Measurements from ENCODE around the gene MYOZ3.

Gene MYOZ3

GRCh38 chr5:150651382-150651781, 9.7 kb upstream of the MYOZ3 start:
- Histone ChIP-seq H2AFZ (no peak overlapping the region), H3K36me3 (ENCODE audit: control insufficient read depth, insufficient read depth, low read length) (no peaks in the 10 kb centered on the region), H3K4me1 (no peaks in the 10 kb centered on the region), H3K9ac (no peak overlapping the region), H3K4me3 (ENCODE audit: low read depth, low read length) (no peak overlapping the region), H3K9me3 (ENCODE audit: control insufficient read depth, low read length) (no peaks in the 10 kb centered on the region), H3K27ac (no peak overlapping the region), H3K4me2 (ENCODE audit: low read length) (no peak overlapping the region), H3K79me2 (peaks cover 5% of the 10 kb centered on the region), H3K27me3 (ENCODE audit: control insufficient read depth, insufficient read depth, low read length) (no peaks in the 10 kb centered on the region)
- no peak for TF ChIP-seq CTCF (IDR thresholded peaks at IDR 0.05)

- Histone ChIP-seq H3K79me2 (peaks cover 5% of the 10 kb centered on the region), H3K4me3 (ENCODE audit: low read depth, low read length) (no peak overlapping the region), H2AFZ (no peak overlapping the region), H3K36me3 (ENCODE audit: control insufficient read depth, insufficient read depth, low read length) (no peaks in the 10 kb centered on the region), H3K4me1 (peaks cover under 1% of the 10 kb centered on the region), H3K27ac (no peak overlapping the region), H3K9me3 (ENCODE audit: control insufficient read depth, low read length) (no peaks in the 10 kb centered on the region), H3K9ac (no peak overlapping the region), H3K27me3 (ENCODE audit: control insufficient read depth, insufficient read depth, low read length) (no peaks in the 10 kb centered on the region), H3K4me2 (ENCODE audit: low read length) (no peak overlapping the region)
- no peak for TF ChIP-seq CTCF (IDR thresholded peaks at IDR 0.05)
Measured at GRCh38 chr5:150651924-150652671, 9.0 kb upstream of the MYOZ3 start.

- TF ChIP-seq CTCF (IDR thresholded peaks at IDR 0.05): no peak
- Histone ChIP-seq H3K4me2 (ENCODE audit: low read length) (no peak overlapping the region), H3K9me3 (ENCODE audit: control insufficient read depth, low read length) (no peaks in the 10 kb centered on the region), H3K79me2 (peaks cover 5% of the 10 kb centered on the region), H2AFZ (no peak overlapping the region), H3K4me1 (peaks cover 9% of the 10 kb centered on the region), H3K27ac (no peak overlapping the region), H3K27me3 (ENCODE audit: control insufficient read depth, insufficient read depth, low read length) (no peaks in the 10 kb centered on the region), H3K9ac (no peak overlapping the region), H3K36me3 (ENCODE audit: control insufficient read depth, insufficient read depth, low read length) (no peaks in the 10 kb centered on the region), H3K4me3 (ENCODE audit: low read depth, low read length) (no peak overlapping the region)
Measured at GRCh38 chr5:150653145-150653761, 7.8 kb upstream of the MYOZ3 start.

- Histone ChIP-seq H3K79me2 (peaks cover 5% of the 10 kb centered on the region), H3K4me3 (ENCODE audit: low read depth, low read length) (no peak overlapping the region), H3K9me3 (ENCODE audit: control insufficient read depth, low read length) (no peaks in the 10 kb centered on the region), H3K9ac (no peak overlapping the region), H3K4me2 (ENCODE audit: low read length) (no peak overlapping the region), H3K27me3 (ENCODE audit: control insufficient read depth, insufficient read depth, low read length) (no peaks in the 10 kb centered on the region), H2AFZ (no peak overlapping the region), H3K4me1 (peaks cover 9% of the 10 kb centered on the region), H3K27ac (no peak overlapping the region), H3K36me3 (ENCODE audit: control insufficient read depth, insufficient read depth, low read length) (no peaks in the 10 kb centered on the region)
- TF ChIP-seq CTCF (IDR thresholded peaks at IDR 0.05): no peak
Measured at GRCh38 chr5:150653762-150654556, 7.1 kb upstream of the MYOZ3 start.
